Stimulated activated CD8-positive, alpha-beta memory T cell treated with anti-CD3 and anti-CD28 coated beads, Interleukin-4, amount 100 ng/mL, for 24 hours (primary cell): ENCODE results near the gene PET100.

Source experiments
- DNase-seq: peaks from one replicate; pipeline ENCODE4 v3.0.0-alpha.2; 2020; ENCODE audit warnings: low read depth

Gene PET100

DNA sequence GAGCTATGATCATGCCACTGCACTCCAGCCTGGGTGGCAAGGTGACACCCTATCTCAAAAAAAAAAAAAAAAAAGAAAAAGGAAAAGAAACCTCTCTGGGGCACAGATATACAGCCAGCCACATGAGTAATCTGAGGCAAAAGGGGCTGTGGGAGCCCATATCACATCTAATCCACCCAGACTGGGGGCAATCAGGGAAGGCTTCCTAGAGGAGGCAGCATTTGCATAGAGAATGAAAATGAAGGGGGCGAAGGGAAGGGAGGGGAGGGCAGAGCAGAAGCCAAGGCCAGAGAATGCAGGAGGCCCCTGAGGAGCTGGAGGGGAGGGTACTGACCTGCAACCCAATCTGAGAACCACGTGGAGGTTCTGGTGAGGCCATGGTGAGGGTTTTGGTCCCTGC is 20.6 kb downstream of the PET100 start:
- no peak for DNase-seq

DNA sequence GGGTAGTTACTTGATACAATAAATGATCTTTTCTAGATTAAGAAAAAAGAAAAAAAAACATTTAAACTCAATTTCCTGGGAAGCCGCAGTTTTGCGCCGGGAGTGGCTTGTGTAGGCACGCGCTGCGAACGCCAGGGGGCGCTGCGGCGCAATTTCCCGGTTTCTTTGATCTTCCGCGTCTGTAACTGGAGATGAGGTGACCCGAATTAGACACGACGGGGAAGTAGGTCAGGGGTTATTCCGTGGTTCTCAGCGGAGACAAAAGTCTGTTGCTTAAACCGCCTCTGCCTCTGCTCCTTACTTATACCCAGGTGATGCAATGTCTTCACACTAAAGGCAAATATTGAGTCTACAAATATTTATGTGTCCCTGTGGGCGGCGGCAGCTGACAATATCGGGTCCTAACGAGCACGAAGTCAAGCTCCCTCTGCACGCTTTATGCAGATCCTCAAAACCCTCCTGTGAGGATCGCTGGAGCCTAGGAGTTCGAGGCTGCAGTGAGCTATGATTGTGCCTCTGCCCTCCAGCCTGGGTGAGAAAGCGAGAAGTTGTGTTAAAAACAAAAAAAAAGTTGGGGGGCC is 22.6 kb downstream of the PET100 start:
- DNase-seq: peak; percentile 75

GRCh38 chr19:7654401-7654800 is 24.8 kb downstream of the PET100 start:
- DNase-seq: no peak

GRCh38 chr19:7655581-7655980 is 26.0 kb downstream of the PET100 start:
- DNase-seq: no peak

DNA sequence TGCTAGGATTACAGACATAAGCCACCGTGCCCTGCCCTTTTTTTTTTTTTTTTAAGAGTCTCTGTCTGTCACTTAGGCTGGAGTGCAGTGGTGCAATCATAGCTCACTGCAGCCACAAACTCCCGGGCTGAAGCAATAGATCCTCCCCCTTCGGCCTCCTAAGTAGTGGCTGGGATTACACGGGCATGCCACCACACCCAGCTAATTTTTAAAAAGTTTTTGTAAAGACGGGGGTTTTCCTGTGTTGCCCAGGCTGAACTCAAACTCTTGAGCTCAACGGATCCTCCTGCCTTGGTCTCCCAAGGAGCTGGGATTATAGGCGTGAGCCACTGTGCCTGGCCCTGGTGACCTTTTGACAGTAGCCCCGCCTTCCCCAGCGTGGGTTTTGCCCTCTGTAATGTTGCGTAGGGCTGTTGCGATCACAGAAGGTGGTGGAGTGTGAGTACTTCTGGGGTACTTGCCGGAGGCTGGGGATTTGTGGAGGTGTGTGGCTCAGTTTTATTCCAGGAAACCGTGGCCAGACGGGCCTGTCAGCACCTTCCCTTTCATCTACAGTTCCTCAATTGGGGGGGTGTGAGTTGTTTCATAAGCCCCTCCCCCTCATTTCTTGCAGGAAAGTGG is 27.6 kb downstream of the PET100 start:
- DNase-seq: peak; percentile 26

- DNase-seq: no peak
Observed at GRCh38 chr19:7658219-7658686, 28.7 kb downstream of the PET100 start.

DNA sequence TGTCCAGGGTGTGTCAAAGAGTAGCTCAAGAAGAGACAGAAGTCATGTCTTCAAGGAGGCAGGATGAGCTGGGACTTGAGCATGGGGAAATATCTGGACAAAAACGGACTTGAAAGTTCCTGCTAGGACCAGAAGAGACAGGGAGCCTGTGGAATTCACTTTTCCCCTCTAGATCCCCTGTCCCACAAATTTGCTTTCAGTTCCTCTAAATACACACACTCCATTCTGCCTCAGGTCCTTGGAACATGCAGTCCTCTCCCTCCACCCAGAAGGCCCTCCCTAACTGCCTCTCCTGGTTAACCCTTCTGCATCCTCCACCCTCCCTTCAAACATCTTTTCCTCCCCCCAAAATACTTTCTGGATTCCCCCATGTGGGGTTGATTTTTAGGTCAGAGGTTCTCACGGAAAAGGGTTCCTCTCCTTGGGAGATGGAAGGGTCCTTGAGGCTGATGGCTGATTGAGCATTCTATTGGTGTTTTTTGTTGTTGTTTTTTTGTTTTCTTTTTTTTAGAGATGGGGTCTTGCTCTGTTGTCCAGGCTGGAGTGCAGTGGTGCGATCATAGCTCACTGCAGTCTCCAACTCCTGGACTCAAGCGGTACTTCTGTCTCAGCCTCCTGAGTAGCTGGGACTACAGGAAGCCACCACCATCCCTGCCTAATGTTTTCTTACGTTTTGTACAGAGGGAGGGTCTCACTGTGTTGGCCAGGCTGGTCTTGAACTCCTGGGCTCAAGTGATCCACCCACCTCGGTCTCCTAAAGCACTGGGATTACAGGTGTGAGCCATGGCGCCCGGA is 32.3 kb downstream of the PET100 start:
- DNase-seq: no peak

DNA sequence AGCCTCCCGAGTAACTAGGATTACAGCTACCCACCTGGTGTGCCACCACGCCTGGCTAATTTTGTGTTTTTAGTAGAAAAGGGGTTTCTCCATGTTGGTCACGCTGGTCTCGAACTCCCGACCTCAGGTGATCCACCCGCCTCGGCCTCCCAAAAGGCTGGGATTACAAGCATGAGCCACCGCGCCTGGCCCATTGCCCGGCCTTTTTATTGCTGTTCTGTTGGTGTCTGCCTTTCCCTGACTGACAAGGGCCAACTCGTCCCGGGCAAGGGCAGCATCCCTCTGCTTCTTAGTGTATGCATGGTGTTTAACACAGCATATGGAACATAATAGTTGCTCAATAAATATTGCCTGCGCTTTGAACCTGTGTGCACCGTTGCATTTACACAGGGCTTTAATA is 33.1 kb downstream of the PET100 start:
- no peak for DNase-seq

GRCh38 chr19:7663706-7664105 is 34.1 kb downstream of the PET100 start:
- DNase-seq: no peak

GRCh38 chr19:7665076-7665475 is 35.5 kb downstream of the PET100 start:
- no peak for DNase-seq

DNA sequence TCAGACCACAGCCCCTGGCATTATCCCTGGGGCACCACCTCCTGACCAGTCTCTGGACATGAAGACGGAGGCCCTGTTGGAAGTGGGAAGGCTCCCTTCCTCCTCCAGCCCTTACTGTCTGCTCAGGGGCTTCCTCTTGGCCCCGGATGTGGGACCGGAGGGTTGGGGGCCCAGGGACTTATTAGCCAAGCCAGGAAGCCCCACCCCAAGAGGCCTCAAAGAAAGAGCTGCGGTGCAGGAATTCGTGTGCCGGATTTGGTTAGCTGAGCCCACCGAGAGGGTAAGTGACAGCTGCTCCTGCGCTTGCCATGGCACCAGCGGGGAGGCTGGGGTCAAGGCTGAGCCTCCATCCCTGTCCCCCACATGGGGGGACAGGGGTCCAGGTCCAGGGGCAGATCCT is 39.2 kb downstream of the PET100 start, which contains the start of gene RETN:
Gene RETN (plus strand): TSS at position 208 of the 400 bp plus-strand sequence. CDS start 278 bp downstream, outside the sequence.
- no peak for DNase-seq

GRCh38 chr19:7669641-7670040 is 40.0 kb downstream of the PET100 start:
- no peak for DNase-seq

GRCh38 chr19:7670150-7670783 is 40.7 kb downstream of the PET100 start:
- no peak for DNase-seq

DNA sequence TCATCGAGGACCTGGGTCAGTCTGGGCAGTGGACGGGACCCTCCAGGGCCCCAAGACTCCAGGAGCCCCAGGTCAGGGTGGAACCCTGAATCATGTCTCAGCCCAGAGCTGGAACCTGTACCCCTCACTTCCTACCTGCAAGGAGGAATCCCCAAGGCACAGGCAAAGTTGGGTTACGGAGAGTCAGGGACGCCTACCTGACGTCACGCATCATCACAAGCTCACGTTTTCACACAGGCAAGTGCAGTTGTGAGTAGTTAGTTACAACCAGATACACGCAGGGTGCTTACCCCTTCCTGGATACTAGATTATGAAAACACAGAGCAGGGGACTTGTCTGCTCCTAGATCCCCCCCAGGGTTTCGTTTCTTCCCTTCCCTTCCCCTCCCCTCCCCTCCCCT is 41.2 kb downstream of the PET100 start:
- no peak for DNase-seq

DNA sequence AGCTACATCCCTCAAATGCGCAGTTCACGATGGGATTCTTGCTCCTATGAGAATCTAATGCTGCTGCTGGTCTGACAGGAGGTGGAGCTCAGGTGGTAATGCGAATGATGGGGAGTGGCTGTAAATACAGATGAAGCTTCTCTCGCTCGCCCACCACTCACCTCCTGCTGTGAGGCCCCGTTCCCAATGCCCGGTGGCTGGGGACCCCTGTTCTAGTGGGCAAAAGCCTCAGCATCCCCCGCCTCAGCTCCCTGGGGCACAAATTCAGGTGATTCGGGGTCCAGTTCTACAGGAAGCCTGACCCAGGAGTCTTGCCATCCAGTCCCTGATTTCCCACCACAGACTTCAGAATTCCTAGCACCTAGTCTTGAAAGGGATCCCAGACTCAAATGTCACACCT is 42.9 kb downstream of the PET100 start:
- no peak for DNase-seq

GRCh38 chr19:7674010-7675005 is 44.7 kb downstream of the PET100 start:
- DNase-seq: no peak

GRCh38 chr19:7676376-7676775 is 46.8 kb downstream of the PET100 start:
- DNase-seq: no peak

DNA sequence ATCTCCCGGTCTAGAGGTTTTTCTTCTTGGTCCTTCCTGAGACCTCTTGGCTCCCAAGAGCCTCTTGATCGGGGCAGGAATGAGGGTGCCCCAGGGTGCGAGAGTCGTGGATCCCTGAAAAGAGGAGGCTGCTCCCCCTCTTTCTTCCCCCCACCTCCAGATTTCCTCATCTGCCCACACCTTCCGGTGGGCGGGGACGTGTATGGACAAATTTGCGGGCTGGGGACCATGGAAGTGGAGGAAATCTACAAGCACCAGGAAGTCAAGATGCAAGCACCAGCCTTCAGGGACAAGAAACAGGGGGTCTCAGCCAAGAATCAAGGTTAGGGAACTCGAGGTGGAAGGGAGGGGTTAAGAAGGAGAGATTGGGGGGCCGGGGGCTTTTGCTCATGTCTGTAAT is 47.3 kb downstream of the PET100 start, which contains the start of gene MCEMP1:
Gene MCEMP1 (plus strand): TSS at position 237 of the 400 bp plus-strand sequence. CDS start 31 bp downstream, at position 268.
- DNase-seq: no peak

- no peak for DNase-seq
Observed at GRCh38 chr19:7677669-7678311, 48.2 kb downstream of the PET100 start.

- DNase-seq: peak; percentile 35
Observed at GRCh38 chr19:7678971-7679751, 49.6 kb downstream of the PET100 start.
